ENCODE measurements around the gene ZNF776. TPM values are rescaled to one million over a fixed set of nuclear protein-coding genes. Genes with fewer than 3 reads are reported as not detected.

ZNF776 gene
- total and polyA plus RNA-seq, 2 of the 13 experiments (the other 11 are each of a cell fraction or from before 2014, with no cell fraction given), result 7.6 to 16.9 TPM

- TF ChIP-seq ZGPAT (CRISPR knock-in tag; IDR thresholded peaks at IDR 0.05), result peak; percentile 67; the same call in 1 of the 2 replicates
- 0 out of 2 replicates have a peak, but pooled peaks have one; percentile 70 for TF ChIP-seq ZNF44 (CRISPR knock-in tag; IDR thresholded peaks at IDR 0.05)
- TF ChIP-seq FOXK1 (CRISPR knock-in tag; IDR thresholded peaks at IDR 0.05; ENCODE audit: borderline replicate concordance, low read depth), result peak; percentile 67; the same call in 1 of the 2 replicates
- TF ChIP-seq, protein P1, sequence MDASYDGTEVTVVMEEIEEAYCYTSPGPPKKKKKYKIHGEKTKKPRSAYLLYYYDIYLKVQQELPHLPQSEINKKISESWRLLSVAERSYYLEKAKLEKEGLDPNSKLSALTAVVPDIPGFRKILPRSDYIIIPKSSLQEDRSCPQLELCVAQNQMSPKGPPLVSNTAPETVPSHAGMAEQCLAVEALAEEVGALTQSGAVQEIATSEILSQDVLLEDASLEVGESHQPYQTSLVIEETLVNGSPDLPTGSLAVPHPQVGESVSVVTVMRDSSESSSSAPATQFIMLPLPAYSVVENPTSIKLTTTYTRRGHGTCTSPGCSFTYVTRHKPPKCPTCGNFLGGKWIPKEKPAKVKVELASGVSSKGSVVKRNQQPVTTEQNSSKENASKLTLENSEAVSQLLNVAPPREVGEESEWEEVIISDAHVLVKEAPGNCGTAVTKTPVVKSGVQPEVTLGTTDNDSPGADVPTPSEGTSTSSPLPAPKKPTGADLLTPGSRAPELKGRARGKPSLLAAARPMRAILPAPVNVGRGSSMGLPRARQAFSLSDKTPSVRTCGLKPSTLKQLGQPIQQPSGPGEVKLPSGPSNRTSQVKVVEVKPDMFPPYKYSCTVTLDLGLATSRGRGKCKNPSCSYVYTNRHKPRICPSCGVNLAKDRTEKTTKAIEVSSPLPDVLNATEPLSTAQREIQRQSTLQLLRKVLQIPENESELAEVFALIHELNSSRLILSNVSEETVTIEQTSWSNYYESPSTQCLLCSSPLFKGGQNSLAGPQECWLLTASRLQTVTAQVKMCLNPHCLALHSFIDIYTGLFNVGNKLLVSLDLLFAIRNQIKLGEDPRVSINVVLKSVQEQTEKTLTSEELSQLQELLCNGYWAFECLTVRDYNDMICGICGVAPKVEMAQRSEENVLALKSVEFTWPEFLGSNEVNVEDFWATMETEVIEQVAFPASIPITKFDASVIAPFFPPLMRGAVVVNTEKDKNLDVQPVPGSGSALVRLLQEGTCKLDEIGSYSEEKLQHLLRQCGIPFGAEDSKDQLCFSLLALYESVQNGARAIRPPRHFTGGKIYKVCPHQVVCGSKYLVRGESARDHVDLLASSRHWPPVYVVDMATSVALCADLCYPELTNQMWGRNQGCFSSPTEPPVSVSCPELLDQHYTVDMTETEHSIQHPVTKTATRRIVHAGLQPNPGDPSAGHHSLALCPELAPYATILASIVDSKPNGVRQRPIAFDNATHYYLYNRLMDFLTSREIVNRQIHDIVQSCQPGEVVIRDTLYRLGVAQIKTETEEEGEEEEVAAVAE (CRISPR knock-in tag; IDR thresholded peaks at IDR 0.05; ENCODE audit: borderline replicate concordance), result peak; percentile 76; the same call in 1 of the 2 replicates
- TF ChIP-seq RBFOX2 (IDR thresholded peaks at IDR 0.05; ENCODE audit: low read depth, low read length), result peak; percentile 66; the same call in 1 of the 2 replicates
- TF ChIP-seq ZSCAN21 (CRISPR knock-in tag; IDR thresholded peaks at IDR 0.05; ENCODE audit: borderline replicate concordance), result no peak
- TF ChIP-seq GZF1 (CRISPR knock-in tag; IDR thresholded peaks at IDR 0.05), result no peak
- TF ChIP-seq, protein P2, sequence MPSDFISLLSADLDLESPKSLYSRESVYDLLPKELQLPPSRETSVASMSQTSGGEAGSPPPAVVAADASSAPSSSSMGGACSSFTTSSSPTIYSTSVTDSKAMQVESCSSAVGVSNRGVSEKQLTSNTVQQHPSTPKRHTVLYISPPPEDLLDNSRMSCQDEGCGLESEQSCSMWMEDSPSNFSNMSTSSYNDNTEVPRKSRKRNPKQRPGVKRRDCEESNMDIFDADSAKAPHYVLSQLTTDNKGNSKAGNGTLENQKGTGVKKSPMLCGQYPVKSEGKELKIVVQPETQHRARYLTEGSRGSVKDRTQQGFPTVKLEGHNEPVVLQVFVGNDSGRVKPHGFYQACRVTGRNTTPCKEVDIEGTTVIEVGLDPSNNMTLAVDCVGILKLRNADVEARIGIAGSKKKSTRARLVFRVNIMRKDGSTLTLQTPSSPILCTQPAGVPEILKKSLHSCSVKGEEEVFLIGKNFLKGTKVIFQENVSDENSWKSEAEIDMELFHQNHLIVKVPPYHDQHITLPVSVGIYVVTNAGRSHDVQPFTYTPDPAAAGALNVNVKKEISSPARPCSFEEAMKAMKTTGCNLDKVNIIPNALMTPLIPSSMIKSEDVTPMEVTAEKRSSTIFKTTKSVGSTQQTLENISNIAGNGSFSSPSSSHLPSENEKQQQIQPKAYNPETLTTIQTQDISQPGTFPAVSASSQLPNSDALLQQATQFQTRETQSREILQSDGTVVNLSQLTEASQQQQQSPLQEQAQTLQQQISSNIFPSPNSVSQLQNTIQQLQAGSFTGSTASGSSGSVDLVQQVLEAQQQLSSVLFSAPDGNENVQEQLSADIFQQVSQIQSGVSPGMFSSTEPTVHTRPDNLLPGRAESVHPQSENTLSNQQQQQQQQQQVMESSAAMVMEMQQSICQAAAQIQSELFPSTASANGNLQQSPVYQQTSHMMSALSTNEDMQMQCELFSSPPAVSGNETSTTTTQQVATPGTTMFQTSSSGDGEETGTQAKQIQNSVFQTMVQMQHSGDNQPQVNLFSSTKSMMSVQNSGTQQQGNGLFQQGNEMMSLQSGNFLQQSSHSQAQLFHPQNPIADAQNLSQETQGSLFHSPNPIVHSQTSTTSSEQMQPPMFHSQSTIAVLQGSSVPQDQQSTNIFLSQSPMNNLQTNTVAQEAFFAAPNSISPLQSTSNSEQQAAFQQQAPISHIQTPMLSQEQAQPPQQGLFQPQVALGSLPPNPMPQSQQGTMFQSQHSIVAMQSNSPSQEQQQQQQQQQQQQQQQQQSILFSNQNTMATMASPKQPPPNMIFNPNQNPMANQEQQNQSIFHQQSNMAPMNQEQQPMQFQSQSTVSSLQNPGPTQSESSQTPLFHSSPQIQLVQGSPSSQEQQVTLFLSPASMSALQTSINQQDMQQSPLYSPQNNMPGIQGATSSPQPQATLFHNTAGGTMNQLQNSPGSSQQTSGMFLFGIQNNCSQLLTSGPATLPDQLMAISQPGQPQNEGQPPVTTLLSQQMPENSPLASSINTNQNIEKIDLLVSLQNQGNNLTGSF (CRISPR knock-in tag; IDR thresholded peaks at IDR 0.05), result peak; percentile 69; the same call in 1 of the 2 replicates
- 0 out of 2 replicates have a peak, but pooled peaks have one; percentile 28 for TF ChIP-seq ZNF329 (CRISPR knock-in tag; IDR thresholded peaks at IDR 0.05; ENCODE audit: low read depth)
- TF ChIP-seq RAD51 (IDR thresholded peaks at IDR 0.05; ENCODE audit: borderline replicate concordance), result no peak
- TF ChIP-seq ZNF564 (CRISPR knock-in tag; IDR thresholded peaks at IDR 0.05), result 0 out of 2 replicates have a peak, but pooled peaks have one; percentile 41
- TF ChIP-seq, protein P3, sequence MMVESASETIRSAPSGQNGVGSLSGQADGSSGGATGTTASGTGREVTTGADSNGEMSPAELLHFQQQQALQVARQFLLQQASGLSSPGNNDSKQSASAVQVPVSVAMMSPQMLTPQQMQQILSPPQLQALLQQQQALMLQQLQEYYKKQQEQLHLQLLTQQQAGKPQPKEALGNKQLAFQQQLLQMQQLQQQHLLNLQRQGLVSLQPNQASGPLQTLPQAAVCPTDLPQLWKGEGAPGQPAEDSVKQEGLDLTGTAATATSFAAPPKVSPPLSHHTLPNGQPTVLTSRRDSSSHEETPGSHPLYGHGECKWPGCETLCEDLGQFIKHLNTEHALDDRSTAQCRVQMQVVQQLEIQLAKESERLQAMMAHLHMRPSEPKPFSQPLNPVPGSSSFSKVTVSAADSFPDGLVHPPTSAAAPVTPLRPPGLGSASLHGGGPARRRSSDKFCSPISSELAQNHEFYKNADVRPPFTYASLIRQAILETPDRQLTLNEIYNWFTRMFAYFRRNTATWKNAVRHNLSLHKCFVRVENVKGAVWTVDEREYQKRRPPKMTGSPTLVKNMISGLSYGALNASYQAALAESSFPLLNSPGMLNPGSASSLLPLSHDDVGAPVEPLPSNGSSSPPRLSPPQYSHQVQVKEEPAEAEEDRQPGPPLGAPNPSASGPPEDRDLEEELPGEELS (CRISPR knock-in tag; IDR thresholded peaks at IDR 0.05), result peak; percentile 27; the same call in 1 of the 2 replicates
- no peak for TF ChIP-seq ZMYM2 (CRISPR knock-in tag; IDR thresholded peaks at IDR 0.05)
- TF ChIP-seq ZNF879 (CRISPR knock-in tag; IDR thresholded peaks at IDR 0.05), result no peak
Observed at GRCh38 chr19:57746580-57747471, at the start of gene ZNF776 (continued).
